Measurements from ENCODE around the gene BACH1. TPM values are rescaled to one million over a fixed set of nuclear protein-coding genes. Genes with fewer than 3 reads are reported as not detected.
A peak's percentile ranks its signal among the peaks of the same experiment; 100 is the strongest.

BACH1 gene
- total and polyA plus RNA-seq, 2 donors (not counting 1 experiment from before 2014, with no cell fraction given) = 10.1 to 221 TPM

DNA sequence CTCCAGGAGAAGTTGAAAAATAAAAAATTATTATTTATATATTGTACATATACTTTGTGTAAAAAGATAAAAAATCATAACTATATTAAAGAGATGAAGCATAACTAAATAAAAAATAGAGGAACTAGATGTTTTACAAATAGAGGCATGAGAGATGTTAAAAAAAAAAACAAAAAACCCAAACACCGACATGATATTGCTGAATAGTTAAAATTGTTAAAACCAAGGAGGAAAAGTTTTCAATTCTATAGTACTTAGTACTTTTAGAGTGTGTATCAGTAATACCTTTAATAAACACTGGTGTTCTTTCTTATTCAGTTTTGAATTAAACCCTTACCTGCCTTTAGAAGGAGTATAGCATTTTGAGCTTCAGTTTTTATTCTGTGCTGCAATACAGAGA, 32.1 kb downstream of the BACH1 start:
- H3K9me3 ChIP-seq (ENCODE audit: control extremely low read depth in 1 of 3, control insufficient read depth in 2 of 3, insufficient read depth in 1 of 3, low read length in 2 of 3) = no peaks in the 10 kb centered on the region
- Mint-ChIP-seq H3K27me3 (no peaks in the 10 kb centered on the region), H3K4me1 (peaks cover 9% of the 10 kb centered on the region), H3K27ac (no peak overlapping the region), H3K9me3 (ENCODE audit: insufficient read depth) (no peaks in the 10 kb centered on the region), H3K4me3 (no peak overlapping the region)
- H3K36me3 ChIP-seq (replicated peaks in 1 of 2; ENCODE audit: control extremely low read depth in 1 of 2, control insufficient read depth in 1 of 2, extremely low read depth in 1 of 2, insufficient read depth in 2 of 2, low read length in 1 of 2) = peaks cover 2 to 54% of the 10 kb centered on the region in 2 experiments
- no peak for DNase-seq
- H4K20me1 ChIP-seq (ENCODE audit: control insufficient read depth, insufficient read depth, low read length, poor library complexity, severe bottlenecking) = peaks cover 22% of the 10 kb centered on the region
- no peak overlapping the region for H2AFZ ChIP-seq (ENCODE audit: insufficient read depth, low read depth, low read length, poor library complexity, severe bottlenecking)
- H3K4me3 ChIP-seq (ENCODE audit: control extremely low read depth in 1 of 5, extremely low read depth in 1 of 5, insufficient read depth in 1 of 5, low read depth in 2 of 5, low read length in 4 of 5) = no peak overlapping the region
- no peak overlapping the region for H3K4me2 ChIP-seq (replicated peaks; ENCODE audit: low read depth, low read length, poor library complexity, severe bottlenecking)
- peak overlapping the region in 1 of 2 donors; percentile 14 for H3K27ac ChIP-seq (ENCODE audit: low read length in 2 of 2)
- no CpG with 5 or more reads among the region's 1 CpG for WGBS (ENCODE audit: insufficient coverage)
- H3K4me1 ChIP-seq (ENCODE audit: control insufficient read depth in 2 of 2, insufficient read depth in 2 of 2, low read length in 2 of 2) = no peaks in the 10 kb centered on the region
- no peak for ATAC-seq (ENCODE audit: low read depth)
- H3K27me3 ChIP-seq (replicated peaks in 1 of 4; ENCODE audit: control extremely low read depth in 1 of 4, control insufficient read depth in 3 of 4, insufficient read depth in 4 of 4, low read length in 3 of 4) = no peaks in the 10 kb centered on the region
- peaks cover 56% of the 10 kb centered on the region for H3K79me2 ChIP-seq (ENCODE audit: control insufficient read depth, insufficient read depth, low read length)
- ChIA-PET CTCF (interaction anchor here (0.6 to 1.2 kb wide), 4 partner anchors 17 to 243 kb away, joined by 3 to 4 read pairs (median 3); no protein-coding TSS in a partner anchor), POLR2A (no interaction called here)
- intact Hi-C loops (cut with micrococcal nuclease) = loop anchor here (5.0 kb wide), 1 partner anchor 37 kb away; no protein-coding TSS in a partner anchor
- TF ChIP-seq, protein P1, sequence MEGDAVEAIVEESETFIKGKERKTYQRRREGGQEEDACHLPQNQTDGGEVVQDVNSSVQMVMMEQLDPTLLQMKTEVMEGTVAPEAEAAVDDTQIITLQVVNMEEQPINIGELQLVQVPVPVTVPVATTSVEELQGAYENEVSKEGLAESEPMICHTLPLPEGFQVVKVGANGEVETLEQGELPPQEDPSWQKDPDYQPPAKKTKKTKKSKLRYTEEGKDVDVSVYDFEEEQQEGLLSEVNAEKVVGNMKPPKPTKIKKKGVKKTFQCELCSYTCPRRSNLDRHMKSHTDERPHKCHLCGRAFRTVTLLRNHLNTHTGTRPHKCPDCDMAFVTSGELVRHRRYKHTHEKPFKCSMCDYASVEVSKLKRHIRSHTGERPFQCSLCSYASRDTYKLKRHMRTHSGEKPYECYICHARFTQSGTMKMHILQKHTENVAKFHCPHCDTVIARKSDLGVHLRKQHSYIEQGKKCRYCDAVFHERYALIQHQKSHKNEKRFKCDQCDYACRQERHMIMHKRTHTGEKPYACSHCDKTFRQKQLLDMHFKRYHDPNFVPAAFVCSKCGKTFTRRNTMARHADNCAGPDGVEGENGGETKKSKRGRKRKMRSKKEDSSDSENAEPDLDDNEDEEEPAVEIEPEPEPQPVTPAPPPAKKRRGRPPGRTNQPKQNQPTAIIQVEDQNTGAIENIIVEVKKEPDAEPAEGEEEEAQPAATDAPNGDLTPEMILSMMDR (IDR thresholded peaks at IDR 0.05) = no peak
- no peak overlapping the region for H3K9ac ChIP-seq (ENCODE audit: low read length)

DNA sequence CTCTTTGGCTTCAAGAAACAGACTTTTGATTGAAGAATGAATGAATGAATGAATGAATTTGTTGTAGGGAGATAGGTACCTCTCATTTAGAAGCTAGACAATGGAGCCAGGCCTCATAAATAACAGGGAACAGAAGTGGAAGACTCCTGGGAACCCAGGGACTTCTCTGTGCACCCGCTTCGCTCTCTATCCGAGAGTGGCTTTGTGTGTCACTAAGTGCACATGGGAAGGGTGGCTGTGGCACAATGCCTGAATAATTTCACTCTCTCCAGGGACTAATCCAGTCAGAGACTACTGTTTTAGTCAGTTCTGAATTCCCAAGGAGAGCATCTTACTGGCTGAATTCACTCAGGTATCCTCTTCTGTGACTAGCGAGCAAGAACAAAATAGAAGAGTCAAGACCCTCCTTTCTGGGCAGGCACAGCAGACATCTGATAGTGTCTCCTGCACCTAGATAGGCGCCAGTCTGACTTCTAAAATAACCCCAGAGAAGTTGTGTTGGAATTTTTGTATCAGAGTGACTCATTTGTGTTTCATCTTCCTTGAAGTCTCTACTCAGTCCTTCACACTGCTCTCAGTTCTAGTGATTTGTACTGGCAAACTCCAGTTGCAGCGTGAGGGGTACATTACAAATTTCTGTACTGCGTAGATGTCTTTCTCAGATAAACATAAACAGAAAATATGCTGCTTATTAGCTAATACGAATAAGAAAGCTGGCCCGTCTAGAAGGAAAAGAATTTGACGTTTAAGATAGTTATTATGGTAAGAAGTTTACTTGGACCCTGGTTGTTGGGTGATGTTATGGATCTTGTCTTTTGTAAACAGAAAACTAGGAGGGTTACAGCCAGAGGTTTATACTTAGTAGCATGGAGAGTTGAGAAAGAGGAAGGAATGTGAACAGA, 34.0 kb downstream of the BACH1 start:
- H3K27ac ChIP-seq (ENCODE audit: low read length in 2 of 2) = no peak overlapping the region
- no peak overlapping the region for H3K9ac ChIP-seq (ENCODE audit: low read length)
- no peak for DNase-seq
- H3K9me3 ChIP-seq (ENCODE audit: control extremely low read depth in 1 of 3, control insufficient read depth in 2 of 3, insufficient read depth in 1 of 3, low read length in 2 of 3) = no peaks in the 10 kb centered on the region
- Mint-ChIP-seq H3K27me3 (no peaks in the 10 kb centered on the region), H3K9me3 (ENCODE audit: insufficient read depth) (no peaks in the 10 kb centered on the region), H3K27ac (no peak overlapping the region), H3K4me1 (peaks cover 7% of the 10 kb centered on the region), H3K4me3 (no peak overlapping the region)
- no peaks in the 10 kb centered on the region for H3K4me1 ChIP-seq (ENCODE audit: control insufficient read depth in 2 of 2, insufficient read depth in 2 of 2, low read length in 2 of 2)
- no peak for TF ChIP-seq EZH2 (IDR thresholded peaks at IDR 0.05; ENCODE audit: borderline replicate concordance, insufficient read depth, low read depth, low read length, poor library complexity, severe bottlenecking)
- TF ChIP-seq, protein P1 (IDR thresholded peaks at IDR 0.05) = no peak
- ATAC-seq (ENCODE audit: low read depth) = no peak
- WGBS (ENCODE audit: insufficient coverage) = 96% methylated on average over 2 of the region's 10 CpGs
- H3K4me2 ChIP-seq (replicated peaks; ENCODE audit: low read depth, low read length, poor library complexity, severe bottlenecking) = no peak overlapping the region
- H3K4me3 ChIP-seq (ENCODE audit: control extremely low read depth in 1 of 5, extremely low read depth in 1 of 5, insufficient read depth in 1 of 5, low read depth in 2 of 5, low read length in 4 of 5) = no peak overlapping the region
- no peaks in the 10 kb centered on the region for H3K27me3 ChIP-seq (replicated peaks in 1 of 4; ENCODE audit: control extremely low read depth in 1 of 4, control insufficient read depth in 3 of 4, insufficient read depth in 4 of 4, low read length in 3 of 4)
- POLR2A ChIA-PET = no interaction called here
- intact Hi-C loops (cut with micrococcal nuclease) = loop anchor here (5.0 kb wide), 1 partner anchor 35 kb away; no protein-coding TSS in a partner anchor
- peaks cover 4 to 48% of the 10 kb centered on the region in 2 experiments for H3K36me3 ChIP-seq (replicated peaks in 1 of 2; ENCODE audit: control extremely low read depth in 1 of 2, control insufficient read depth in 1 of 2, extremely low read depth in 1 of 2, insufficient read depth in 2 of 2, low read length in 1 of 2)
- H3K79me2 ChIP-seq (ENCODE audit: control insufficient read depth, insufficient read depth, low read length) = peaks cover 47% of the 10 kb centered on the region
- CTCF ChIA-PET = no interaction called here
- peaks cover 28% of the 10 kb centered on the region for H4K20me1 ChIP-seq (ENCODE audit: control insufficient read depth, insufficient read depth, low read length, poor library complexity, severe bottlenecking)
- no peak overlapping the region for H2AFZ ChIP-seq (ENCODE audit: insufficient read depth, low read depth, low read length, poor library complexity, severe bottlenecking)

Measured in B cell (primary cell).